NCI-H2107 (cell line): Measurements from ENCODE around the gene B3GAT3.
A peak's percentile ranks its signal among the peaks of the same experiment; 100 is the strongest.
"Not testable (repeated sequence)": the region's sequence is repeated elsewhere in the genome, so short reads cannot be mapped to it uniquely, and the experiment has no call there.

Experiments used
- DNase-seq: peaks from one replicate; lab custom pipeline; 2025; lab: John Stamatoyannopoulos, UW

The B3GAT3 gene

DNA sequence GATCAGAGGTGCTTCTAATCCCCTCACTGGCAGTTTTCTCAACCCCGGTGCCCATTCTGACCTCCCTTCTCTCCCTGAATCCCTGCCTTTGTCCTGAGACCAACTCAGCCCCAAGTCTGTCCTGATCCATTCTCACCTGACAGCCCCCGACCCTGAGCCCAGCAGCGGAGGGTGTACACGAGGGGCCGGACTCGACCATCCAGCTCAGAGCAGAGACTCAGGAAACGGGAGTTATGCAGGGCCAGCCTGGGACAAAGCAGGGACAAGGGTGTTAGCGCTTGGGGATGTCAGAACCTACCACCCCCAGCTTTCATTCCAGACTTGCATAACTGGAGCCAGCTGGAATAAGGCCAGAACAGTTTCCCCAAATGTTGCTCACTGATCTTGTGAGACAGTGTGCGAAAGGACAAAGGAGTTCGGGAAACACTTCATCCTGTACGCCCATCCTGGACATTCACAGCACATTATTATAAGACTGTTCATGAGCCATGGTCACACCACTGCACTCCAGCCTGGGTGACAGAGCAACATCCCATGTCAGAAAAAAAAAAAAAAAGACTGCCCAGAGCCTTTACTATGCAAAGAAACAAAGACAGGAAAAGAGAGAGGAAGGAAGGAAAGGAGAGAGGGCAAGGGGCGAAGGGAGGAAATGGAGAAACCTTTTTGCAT is 44.6 kb downstream of the B3GAT3 start:
- no peak for DNase-seq

DNA sequence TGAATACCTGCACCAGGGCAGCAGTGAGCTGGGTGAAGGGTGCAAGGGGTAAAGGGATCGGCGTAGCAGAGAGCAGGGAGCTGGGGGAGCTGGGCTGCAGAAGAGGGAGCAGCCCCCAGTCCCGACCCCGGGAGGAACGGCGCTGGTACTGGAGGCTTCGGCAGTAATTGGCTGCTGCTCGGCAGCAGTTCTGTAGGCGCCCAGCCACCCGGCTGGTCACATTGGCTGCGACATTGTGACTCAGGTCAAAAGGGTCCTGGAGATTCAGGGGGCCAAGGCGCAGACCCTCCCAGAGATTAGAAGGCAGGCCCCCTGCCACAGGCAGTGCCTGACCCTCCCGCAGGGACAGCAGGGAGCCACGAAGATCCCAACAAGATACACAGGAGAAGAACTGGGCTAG is 45.9 kb downstream of the B3GAT3 start:
- DNase-seq: no peak

DNA sequence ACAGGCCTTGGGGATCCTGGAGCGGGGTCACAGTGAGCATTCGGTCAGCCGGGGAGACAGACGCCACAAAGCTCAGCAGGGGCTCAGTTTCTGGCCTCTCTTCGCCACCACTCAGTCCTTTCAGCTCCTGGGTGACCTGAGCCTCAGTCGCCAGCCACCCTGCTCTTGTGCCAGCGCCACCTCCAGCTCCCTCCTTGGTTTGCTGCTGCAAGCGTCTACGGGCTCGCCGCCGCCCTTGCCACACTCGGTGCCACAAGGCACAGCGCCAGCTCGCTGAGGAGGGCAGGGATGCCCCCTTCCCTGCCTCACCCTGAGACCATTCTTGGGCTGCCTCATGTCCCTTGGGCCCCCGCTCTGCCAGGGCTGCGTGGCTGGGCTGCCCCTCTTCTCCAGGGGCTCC is 46.6 kb downstream of the B3GAT3 start:
- DNase-seq: no peak

DNA sequence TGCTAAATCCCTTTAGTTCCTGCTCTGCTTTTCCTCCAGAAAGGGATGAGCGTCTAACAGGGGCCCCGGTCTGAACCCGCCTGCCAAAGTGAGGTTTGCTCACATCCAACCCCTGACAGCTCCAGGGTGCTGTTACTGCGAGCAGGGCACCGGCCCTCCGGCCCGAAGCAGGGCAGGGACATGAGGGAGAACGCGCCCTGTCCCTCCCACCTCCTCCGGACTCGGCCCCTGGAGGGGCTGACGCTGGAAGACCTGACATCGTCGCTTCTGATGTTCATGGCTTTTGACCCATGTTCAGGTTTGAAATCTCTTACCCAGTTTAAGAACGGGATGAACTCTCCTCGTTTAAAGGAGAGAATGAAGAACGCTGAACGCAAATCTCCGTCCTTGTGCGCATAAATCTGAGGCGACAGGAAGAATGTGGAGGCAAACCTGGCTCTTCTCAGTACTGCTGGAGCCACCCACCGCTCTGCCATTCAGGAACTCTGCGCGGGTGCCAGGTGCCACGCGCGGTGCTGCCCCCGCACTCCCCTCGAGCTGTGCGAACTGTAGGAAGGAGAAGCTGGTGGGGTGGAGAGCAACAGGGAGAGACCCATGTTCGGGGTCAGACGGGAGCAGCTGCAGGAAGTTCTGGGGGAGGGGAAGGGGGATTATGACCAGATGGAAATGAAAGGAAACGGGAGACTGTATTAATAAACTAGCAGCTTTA is 47.3 kb downstream of the B3GAT3 start:
- no peak for DNase-seq

DNA sequence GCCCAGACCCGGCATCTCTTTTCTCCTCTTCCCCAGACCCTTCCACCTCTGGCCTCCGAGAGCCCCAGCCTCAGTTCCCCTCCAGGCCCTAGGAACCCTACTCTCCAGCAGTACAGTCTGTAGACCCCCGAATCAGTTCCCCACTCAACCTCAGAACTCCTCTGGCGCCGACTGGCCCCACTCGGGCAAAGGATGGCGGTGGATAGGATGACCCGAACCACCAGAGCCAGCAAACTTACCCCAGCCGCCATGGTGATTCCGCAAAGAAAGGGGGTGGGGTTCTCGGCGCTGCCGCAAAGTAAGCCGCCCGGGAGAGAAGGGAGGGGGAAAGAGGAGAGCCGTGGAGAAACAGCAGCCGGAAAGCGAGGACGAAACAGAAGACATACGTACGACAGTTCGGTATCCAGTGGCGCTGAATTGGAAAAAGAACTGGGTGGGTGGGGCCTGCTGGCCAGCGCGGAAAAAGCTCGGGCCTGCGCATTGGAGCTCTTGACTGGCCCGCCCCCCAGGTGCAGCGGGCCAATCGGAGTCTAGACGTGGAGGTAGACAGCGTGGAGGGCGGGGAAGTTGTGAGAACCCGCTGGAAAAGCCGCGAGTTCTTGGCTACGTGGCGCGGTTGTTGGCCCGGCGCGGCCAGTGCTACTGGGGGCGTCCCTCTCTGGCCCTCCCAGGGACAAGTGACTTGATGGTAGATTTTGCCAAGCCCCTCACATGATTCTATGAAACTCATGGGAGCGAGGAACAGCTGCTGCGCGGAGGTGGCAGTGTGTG is 48.0 kb downstream of the B3GAT3 start, which contains the start of gene EEF1G:
Gene EEF1G (minus strand): TSS at position 300 of the 771 bp plus-strand sequence. CDS start 49 bp downstream, at position 251.
- peak; percentile 97 for DNase-seq

DNA sequence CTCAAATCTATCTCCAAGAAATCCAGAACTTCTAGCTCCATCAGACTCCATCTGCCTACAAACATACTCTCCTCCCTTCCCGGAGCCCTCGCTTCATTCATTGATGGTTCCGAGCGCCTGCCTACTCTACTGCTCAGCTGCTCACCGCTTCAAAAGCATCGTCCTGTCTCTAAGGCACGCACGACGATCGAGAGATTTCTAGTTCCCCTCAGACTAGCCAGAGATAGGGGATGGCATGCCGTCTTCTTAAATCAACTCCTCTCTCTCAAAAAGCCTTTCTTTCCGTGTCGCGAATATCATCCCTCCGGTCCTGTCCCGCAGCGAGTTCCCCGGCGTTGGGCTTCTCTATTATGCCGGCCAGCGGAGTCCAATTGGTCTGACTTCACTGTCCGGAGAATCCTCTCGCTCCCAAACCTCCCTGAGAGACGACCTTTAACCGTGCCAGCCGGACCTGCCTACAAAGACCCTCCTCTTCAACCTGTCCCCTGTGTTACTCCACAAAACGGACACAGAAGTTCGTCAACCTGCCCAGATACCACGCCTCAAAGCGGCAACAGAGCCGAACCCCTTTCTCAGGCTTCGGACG is 48.7 kb downstream of the B3GAT3 start:
- no peak for DNase-seq

DNA sequence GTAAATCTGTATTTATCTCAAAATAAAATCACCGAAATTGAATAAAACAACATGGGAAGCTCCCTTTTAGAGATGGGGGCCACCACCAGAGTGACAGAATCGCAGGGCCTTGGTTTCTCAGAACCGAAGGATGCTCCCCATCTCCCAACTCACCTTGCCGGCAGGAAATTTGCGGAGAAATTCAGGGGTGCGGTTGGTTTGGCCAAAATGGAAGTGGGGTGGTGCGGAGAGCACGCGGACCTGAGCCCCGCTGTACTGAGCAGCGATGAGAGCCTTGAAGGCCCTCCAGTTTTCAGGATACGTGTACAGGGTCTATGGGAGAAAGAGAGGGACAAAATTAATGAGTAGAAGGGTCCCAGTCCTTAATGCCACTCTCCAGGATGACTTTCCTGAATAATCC is 49.4 kb downstream of the B3GAT3 start:
- DNase-seq: no peak

DNA sequence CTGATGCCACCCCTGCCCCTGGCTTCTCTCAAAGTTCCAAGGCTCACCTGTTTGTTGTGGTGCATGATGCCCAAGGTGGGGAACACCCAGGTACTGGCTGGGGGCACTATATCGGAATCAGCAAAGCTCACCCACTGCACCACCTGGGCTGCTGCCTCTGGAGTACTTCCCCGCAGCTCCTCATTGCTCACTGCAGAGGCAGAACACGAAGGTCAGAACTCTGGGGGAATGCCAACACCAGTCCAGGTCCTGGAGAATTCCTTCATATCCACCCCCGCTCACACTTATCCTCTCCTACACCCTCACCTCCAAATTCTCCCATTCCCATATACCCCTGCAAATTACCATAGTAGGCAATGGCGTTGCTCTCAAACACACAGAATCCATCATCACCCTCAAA is 50.3 kb downstream of the B3GAT3 start:
- not testable (repeated sequence) for DNase-seq

DNA sequence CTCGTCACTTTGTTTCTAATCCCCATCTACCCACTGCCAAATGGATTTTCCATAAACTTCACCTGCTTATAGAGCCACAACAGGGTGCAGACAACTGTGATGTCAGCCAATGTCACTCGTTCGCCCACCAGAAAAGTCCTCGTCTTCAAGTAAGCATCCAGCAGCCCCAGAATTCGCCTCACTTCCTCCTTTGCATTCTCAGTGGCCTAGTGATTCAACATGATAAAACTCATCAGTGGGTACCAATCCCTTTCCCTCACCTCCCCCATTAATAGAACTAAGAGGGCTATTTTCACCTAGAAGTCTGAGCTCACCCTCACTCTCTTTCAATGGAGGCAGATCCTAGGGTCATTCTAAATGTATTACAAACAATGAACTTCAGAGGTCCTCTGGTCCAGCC is 50.9 kb downstream of the B3GAT3 start:
- not testable (repeated sequence) for DNase-seq

DNA sequence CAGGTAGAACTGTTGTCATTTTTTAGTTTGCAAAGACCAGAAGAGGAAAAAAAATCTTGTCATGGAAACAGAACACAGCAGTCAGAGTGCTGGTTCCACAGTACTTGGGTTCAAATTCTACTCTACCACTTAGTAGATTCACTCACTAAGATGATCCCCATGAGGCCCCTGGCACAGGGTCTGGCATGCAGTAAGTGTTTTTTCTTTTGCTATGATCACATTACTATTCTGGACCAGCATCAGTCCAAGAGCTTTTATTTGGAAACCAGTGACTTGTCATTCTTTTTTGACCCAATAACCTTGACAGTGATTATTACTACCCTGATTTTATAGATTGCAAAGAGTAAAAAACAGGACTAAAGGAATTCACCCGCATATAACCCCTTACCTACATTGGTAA is 52.2 kb downstream of the B3GAT3 start:
- DNase-seq: no peak

DNA sequence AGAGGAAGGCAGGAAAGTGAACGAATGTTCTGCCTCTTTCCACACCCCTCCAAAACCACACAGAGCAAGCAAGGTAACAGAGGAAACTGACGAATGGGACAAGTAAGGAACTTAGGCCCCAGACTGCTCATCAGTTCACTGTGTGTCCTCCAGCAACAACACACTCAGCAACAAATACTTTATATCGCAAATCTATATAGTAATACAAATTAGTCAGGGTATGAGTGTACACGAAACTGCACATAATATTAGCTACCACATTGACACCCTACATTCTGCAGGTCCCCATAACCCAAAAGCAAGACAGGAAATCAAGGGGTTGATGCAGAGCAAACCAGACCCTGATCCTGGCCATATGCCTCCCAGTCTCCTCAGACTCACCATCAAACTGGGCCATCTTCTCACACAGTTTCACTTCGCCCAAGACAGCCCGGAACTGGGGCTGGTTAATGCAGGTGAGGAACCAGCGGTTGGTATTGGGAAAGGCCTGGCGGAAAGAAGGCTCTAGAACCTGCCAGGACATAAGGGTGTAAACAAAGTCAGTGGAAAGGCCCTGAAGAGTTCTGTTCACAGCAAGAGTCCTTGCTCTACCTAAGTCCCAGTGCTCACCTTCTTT is 54.7 kb downstream of the B3GAT3 start:
- DNase-seq: no peak

DNA sequence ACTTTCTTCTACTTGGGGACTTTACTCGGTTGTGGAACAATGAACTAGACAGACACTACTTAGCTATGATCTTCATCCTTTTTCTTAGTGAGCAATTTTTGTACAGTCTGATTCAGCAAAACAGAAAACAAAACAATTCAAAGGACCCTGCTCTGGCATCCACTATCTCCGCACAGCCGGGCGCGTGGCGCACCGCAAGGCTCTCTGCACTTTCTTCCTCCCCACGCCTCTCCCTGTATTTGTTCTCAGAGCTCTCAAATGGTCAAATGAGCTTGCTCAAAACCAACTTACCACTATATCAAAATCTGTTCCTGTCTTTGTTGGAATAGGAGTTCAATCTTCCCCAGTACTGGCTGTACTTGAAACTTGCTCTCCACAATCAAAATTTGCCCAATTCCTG is 55.5 kb downstream of the B3GAT3 start:
- DNase-seq: no peak
